Middle frontal gyrus (tissue), 1 donor: ENCODE results near the gene CDC14B.
A peak's percentile ranks its signal among the peaks of the same experiment; 100 is the strongest.
"Not testable (repeated sequence)": the region's sequence is repeated elsewhere in the genome, so short reads cannot be mapped to it uniquely, and the experiment has no call there.

Source experiments
- DNase-seq: peaks from one replicate; pipeline ENCODE4 v3.0.0-alpha.2; 2015; ENCODE audit warnings: low spot score; ENCODE audit errors: extremely low spot score

CDC14B gene

GRCh38 chr9:96619491-96620180 is at the start of gene CDC14B:
Gene CDC14B, minus strand, starts transcription at chr9:96619843. Its CDS starts 465 bp downstream, at chr9:96619378.
- peak; percentile 75 for DNase-seq

DNA sequence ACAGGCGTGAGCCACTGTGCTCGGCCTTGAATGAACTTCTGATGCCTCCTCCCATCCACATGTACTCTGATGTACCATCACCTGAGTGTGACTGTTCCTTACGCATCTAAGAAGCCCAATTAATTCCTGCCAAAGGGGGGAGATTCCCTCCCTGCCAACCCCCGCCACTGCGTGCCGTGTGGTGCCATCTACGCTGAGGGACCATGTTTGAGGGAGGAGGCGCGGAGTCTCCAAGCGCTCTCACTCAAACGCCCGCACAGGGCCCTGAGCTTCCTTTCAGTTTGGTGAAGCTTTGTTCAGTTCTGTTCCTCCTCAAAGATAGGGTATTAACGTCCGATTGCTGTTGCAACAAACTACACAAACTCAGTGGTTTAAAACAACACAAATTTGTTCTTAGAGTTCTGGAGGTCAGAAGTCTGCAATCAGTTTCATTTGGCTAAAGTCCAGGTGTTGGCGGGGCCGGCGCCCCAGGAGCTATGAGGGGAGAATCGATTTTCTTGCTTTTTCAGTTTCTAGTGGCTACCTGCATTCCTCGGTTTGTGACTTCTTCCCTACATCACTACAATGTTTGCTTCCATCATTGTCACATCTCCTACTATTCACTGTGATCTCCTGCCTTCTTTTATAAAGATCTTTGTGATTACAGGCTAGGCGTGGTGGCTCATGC is 49.4 kb upstream of the CDC14B start:
- no peak for DNase-seq

DNA sequence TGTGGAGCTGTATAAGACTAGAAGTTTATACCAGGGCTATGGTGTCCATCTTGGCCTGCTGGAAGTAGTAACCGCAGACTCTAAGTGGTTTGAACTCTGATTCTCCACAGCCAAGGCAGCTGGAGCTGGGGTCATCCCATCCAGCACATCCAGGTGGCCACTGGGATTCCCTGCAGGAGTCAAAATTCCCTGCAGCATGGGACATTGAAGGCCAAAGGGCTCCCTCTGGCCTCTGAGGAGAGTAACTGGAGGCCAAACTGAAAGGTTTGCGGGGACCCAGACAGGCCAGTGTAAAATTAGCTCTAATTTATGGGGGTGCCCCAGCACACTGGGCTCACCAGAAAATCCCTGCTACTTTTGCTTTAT is 47.7 kb upstream of the CDC14B start:
- no peak for DNase-seq

- peak; percentile 49 for DNase-seq
Measured at GRCh38 chr9:96666653-96667362, 47.2 kb upstream of the CDC14B start.

GRCh38 chr9:96665789-96666188 is 46.1 kb upstream of the CDC14B start:
- no peak for DNase-seq

DNA sequence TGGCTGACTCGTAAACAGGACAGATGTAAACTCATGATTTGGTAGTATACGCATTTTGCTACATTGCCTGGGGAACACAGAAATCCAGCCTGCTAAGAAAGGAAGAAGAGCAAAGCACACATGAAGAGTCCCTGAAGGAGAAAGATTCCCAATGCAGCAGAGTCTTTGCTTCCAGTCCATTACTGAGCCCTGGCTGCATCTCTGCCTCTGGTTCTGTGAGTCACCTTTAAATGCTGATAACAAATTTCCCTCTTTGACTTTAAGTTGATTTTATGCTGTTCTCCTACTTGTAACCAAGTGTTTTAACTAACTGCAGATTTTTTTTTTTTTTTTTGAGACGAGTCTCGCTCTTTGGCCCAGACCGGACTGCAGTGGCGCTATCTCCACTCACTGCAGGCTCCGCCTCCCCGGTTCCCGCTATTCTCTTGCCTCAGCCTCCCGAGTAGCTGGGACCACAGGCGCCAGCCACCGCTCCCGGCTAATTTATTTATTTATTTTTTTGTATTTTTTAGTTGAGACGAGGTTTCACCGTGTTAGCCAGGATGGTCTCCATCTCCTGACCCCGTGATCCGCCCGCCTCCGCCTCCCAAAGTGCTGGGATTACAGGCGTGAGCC is 44.0 kb upstream of the CDC14B start:
- no peak for DNase-seq

DNA sequence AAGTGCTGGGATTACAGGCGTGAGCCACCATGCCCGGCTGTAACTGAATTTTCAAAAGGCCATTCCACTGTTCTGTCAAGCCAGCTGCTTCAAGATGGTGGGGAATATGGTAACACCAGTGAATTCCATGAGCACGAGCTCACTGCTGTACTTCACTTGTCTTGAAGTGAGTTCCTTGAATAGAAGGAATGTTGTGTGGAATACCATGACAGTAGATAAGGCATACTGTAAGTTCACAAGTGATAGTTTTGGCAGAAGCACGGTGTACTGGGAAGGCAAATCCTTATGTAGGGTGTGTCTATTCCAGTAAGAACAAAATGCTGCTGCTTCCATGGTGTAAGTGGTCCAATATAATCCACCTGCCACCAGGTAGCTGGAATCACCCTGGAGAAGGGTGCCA is 42.1 kb upstream of the CDC14B start:
- DNase-seq = no peak

GRCh38 chr9:96660692-96661248 is 41.1 kb upstream of the CDC14B start:
- no peak for DNase-seq

DNA sequence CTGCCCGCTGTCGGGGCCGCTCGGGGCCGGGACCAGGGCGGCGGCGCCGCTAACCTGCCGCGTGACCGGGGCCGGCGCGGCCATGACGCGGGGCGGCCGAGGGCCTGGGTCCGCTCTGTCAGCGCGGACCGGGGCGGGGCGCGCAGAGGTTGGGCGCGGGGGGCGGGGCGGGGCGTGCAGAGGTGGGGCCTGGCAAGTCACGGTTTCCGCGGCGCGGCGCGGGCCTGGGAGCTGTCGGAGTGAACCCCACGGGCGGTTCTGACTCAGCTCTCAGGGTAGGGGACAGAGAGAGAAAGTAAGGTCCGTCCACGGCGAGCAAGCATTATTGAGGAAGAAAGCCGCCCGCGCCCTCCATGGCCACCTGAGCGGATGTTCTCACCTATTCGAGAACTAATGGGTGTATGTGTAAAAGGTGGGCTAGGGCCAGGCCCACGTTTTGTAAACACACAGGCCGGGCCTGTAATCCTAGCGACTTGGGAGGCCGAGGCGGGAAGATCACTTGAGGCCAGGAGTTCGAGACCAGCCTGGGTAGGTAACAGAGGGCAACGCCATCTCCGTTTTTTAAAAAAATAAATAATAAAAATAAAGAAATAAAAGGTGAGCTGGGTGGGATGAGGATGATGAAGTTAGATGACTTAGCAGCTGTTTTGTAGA is 35.7 kb upstream of the CDC14B start, which contains the start of gene PRXL2C:
Gene PRXL2C, minus strand, starts transcription at position 120 of the 654 bp plus-strand sequence. Its CDS starts 36 bp downstream, at position 84.
- DNase-seq = no peak

- DNase-seq = peak; percentile 56
Measured at GRCh38 chr9:96654450-96655197, 35.0 kb upstream of the CDC14B start.

DNA sequence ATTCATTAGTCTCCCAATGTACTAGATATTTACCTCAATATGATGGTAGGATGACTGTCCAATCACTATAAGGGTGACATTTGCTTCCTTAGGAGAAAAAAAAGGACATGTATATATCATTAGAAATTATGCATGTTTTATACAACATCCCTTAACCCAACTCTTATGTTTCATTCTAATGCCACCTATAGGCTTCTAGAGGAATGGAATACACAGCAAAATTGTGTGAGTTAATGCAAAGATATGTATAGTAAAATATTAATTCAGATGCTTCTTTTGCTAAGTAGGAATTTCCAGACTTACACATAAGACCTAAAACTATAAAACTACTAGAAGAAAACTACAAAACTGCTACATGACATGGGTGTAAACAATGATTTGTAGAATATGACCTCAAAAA is 32.0 kb upstream of the CDC14B start:
- no peak for DNase-seq

GRCh38 chr9:96649620-96650324 is 30.1 kb upstream of the CDC14B start:
- no peak for DNase-seq

GRCh38 chr9:96646081-96646991 is 26.7 kb upstream of the CDC14B start:
- no peak for DNase-seq

- no peak for DNase-seq
Measured at GRCh38 chr9:96644137-96644536, 24.5 kb upstream of the CDC14B start.

DNA sequence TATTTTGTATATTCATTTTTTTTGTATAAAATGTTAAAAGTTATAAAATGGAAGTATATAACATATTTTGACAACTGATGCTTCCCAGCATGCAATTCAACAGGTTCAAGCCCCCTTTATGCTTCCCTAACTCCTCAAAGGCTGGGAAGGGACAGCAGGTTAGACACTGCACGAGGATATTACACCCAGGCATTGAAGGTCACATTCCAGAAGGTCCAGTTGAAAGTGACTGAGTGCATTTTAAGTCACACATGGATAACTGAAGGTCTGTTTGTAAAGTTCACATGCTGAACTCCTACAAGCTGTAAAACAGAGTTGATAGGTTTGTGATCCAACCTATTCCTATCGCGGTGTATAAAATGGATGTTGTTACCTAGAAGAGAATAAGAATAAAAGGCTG is 21.9 kb upstream of the CDC14B start:
- DNase-seq = no peak

DNA sequence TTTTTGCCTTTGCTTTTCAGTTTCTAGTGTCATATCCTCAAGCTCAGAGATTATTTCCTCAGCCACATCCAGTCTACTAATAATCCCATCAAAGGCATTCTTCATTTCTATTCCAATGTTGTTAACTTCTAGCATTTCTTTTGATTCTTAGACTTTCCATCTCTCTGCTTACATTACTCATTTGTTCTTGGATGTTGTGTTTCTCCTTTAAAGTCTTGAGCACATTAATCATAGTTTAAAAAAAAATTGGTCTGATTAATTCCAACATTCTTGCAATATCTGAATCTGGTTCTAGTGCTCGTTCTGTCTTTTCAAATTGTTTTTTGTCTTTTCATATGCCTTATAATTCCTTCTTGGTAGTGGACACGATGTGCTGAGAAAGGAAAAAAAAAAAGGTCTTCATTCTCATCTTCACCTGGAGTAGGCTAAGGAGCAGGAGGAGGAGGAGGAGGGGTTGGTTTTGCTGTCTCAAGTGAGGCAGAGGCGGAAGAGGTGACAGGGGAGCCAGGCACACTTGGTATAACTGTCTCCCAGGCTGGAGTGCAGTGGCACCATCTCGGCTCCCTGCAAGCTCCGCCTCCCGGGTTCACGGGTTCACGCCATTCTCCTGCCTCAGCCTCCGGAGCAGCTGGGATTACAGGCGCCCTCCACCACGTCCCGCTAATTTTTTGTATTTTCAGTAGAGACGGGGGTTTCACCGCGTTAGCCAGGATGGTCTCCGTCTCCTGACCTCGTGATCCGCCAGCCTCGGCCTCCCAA is 19.1 kb upstream of the CDC14B start:
- DNase-seq = no peak

- DNase-seq = no peak
Measured at GRCh38 chr9:96636368-96636767, 16.7 kb upstream of the CDC14B start.

GRCh38 chr9:96633579-96633978 is 13.9 kb upstream of the CDC14B start:
- not testable (repeated sequence) for DNase-seq
